ENCODE measurements around the gene NRSN1. TPM values are rescaled to one million over a fixed set of nuclear protein-coding genes. Genes with fewer than 3 reads are reported as not detected.

The NRSN1 gene
- total and polyA plus RNA-seq, 2 donors (not counting 1 experiment from before 2014, with no cell fraction given), result not detected

GRCh38 chr6:24126586-24127192 is 674 bp downstream of the NRSN1 start:
- no peaks in the 10 kb centered on the region for H3K36me3 ChIP-seq (replicated peaks in 1 of 2; ENCODE audit: control extremely low read depth in 1 of 2, control insufficient read depth in 1 of 2, extremely low read depth in 1 of 2, insufficient read depth in 2 of 2, low read length in 1 of 2)
- no peak overlapping the region for H3K27ac ChIP-seq (ENCODE audit: low read length in 2 of 2)
- H3K9me3 ChIP-seq (ENCODE audit: control extremely low read depth in 1 of 3, control insufficient read depth in 2 of 3, insufficient read depth in 1 of 3, low read length in 2 of 3), result peaks cover 0 to 3% (median 0%) of the 10 kb centered on the region in 3 donors
- CTCF ChIA-PET, result no interaction called here
- WGBS (ENCODE audit: insufficient coverage), result 3% methylated on average over 4 of the region's 6 CpGs
- H3K27me3 ChIP-seq (replicated peaks in 1 of 4; ENCODE audit: control extremely low read depth in 1 of 4, control insufficient read depth in 3 of 4, insufficient read depth in 4 of 4, low read length in 3 of 4), result no peaks in the 10 kb centered on the region
- no peak for TF ChIP-seq CTCF (IDR thresholded peaks at IDR 0.05)
- no peak for TF ChIP-seq EZH2 (IDR thresholded peaks at IDR 0.05; ENCODE audit: borderline replicate concordance, insufficient read depth, low read depth, low read length, poor library complexity, severe bottlenecking)
- H3K4me1 Mint-ChIP-seq, result peaks cover 2% of the 10 kb centered on the region
- H3K27ac Mint-ChIP-seq, result no peak overlapping the region
- no peak overlapping the region for H3K4me2 ChIP-seq (replicated peaks; ENCODE audit: low read depth, low read length, poor library complexity, severe bottlenecking)
- peaks cover 3% of the 10 kb centered on the region for H3K9me3 Mint-ChIP-seq (ENCODE audit: insufficient read depth)
- H2AFZ ChIP-seq (ENCODE audit: insufficient read depth, low read depth, low read length, poor library complexity, severe bottlenecking), result no peak overlapping the region
- intact Hi-C loops (cut with micrococcal nuclease), result no loop called here
- ATAC-seq (ENCODE audit: low read depth), result no peak
- H3K4me1 ChIP-seq (ENCODE audit: control insufficient read depth in 2 of 2, insufficient read depth in 2 of 2, low read length in 2 of 2), result no peaks in the 10 kb centered on the region
- no peaks in the 10 kb centered on the region for H3K79me2 ChIP-seq (ENCODE audit: control insufficient read depth, insufficient read depth, low read length)
- POLR2A ChIA-PET, result no interaction called here
- no peak overlapping the region for H3K4me3 Mint-ChIP-seq
- H3K27me3 Mint-ChIP-seq, result peaks cover 23% of the 10 kb centered on the region
- no peak overlapping the region for H3K4me3 ChIP-seq (ENCODE audit: control extremely low read depth in 1 of 5, extremely low read depth in 1 of 5, insufficient read depth in 1 of 5, low read depth in 2 of 5, low read length in 4 of 5)
- no peak overlapping the region for H3K9ac ChIP-seq (ENCODE audit: low read length)
- no peaks in the 10 kb centered on the region for H4K20me1 ChIP-seq (ENCODE audit: control insufficient read depth, insufficient read depth, low read length, poor library complexity, severe bottlenecking)
- DNase-seq, result peak; percentile 6

GRCh38 chr6:24127316-24127715 is 1.3 kb downstream of the NRSN1 start:
- TF ChIP-seq EZH2 (IDR thresholded peaks at IDR 0.05; ENCODE audit: borderline replicate concordance, insufficient read depth, low read depth, low read length, poor library complexity, severe bottlenecking), result no peak
- TF ChIP-seq CTCF (IDR thresholded peaks at IDR 0.05), result no peak
- H3K4me1 ChIP-seq (ENCODE audit: control insufficient read depth in 2 of 2, insufficient read depth in 2 of 2, low read length in 2 of 2), result no peaks in the 10 kb centered on the region
- DNase-seq, result no peak
- ChIA-PET POLR2A (no interaction called here), CTCF (no interaction called here)
- no peak overlapping the region for H3K4me2 ChIP-seq (replicated peaks; ENCODE audit: low read depth, low read length, poor library complexity, severe bottlenecking)
- H3K9me3 Mint-ChIP-seq (ENCODE audit: insufficient read depth), result peaks cover 3% of the 10 kb centered on the region
- no peaks in the 10 kb centered on the region for H3K79me2 ChIP-seq (ENCODE audit: control insufficient read depth, insufficient read depth, low read length)
- no peak overlapping the region for H3K4me3 ChIP-seq (ENCODE audit: control extremely low read depth in 1 of 5, extremely low read depth in 1 of 5, insufficient read depth in 1 of 5, low read depth in 2 of 5, low read length in 4 of 5)
- intact Hi-C loops (cut with micrococcal nuclease), result no loop called here
- no CpG with 5 or more reads among the region's 2 CpGs for WGBS (ENCODE audit: insufficient coverage)
- H3K36me3 ChIP-seq (replicated peaks in 1 of 2; ENCODE audit: control extremely low read depth in 1 of 2, control insufficient read depth in 1 of 2, extremely low read depth in 1 of 2, insufficient read depth in 2 of 2, low read length in 1 of 2), result no peaks in the 10 kb centered on the region
- no peaks in the 10 kb centered on the region for H3K27me3 ChIP-seq (replicated peaks in 1 of 4; ENCODE audit: control extremely low read depth in 1 of 4, control insufficient read depth in 3 of 4, insufficient read depth in 4 of 4, low read length in 3 of 4)
- H4K20me1 ChIP-seq (ENCODE audit: control insufficient read depth, insufficient read depth, low read length, poor library complexity, severe bottlenecking), result no peaks in the 10 kb centered on the region
- H3K9me3 ChIP-seq (ENCODE audit: control extremely low read depth in 1 of 3, control insufficient read depth in 2 of 3, insufficient read depth in 1 of 3, low read length in 2 of 3), result peaks cover 0 to 3% (median 0%) of the 10 kb centered on the region in 3 donors
- no peak for ATAC-seq (ENCODE audit: low read depth)
- peaks cover 2% of the 10 kb centered on the region for H3K4me1 Mint-ChIP-seq
- H3K4me3 Mint-ChIP-seq, result no peak overlapping the region
- peaks cover 23% of the 10 kb centered on the region for H3K27me3 Mint-ChIP-seq
- H3K9ac ChIP-seq (ENCODE audit: low read length), result no peak overlapping the region
- H3K27ac Mint-ChIP-seq, result no peak overlapping the region
- no peak overlapping the region for H2AFZ ChIP-seq (ENCODE audit: insufficient read depth, low read depth, low read length, poor library complexity, severe bottlenecking)
- no peak overlapping the region for H3K27ac ChIP-seq (ENCODE audit: low read length in 2 of 2)
